ENCODE data around the gene HLF. TPM values are rescaled to one million over a fixed set of nuclear protein-coding genes. Genes with fewer than 3 reads are reported as not detected.

Gene HLF
- polyA plus RNA-seq, 1 experiment: not detected

DNA sequence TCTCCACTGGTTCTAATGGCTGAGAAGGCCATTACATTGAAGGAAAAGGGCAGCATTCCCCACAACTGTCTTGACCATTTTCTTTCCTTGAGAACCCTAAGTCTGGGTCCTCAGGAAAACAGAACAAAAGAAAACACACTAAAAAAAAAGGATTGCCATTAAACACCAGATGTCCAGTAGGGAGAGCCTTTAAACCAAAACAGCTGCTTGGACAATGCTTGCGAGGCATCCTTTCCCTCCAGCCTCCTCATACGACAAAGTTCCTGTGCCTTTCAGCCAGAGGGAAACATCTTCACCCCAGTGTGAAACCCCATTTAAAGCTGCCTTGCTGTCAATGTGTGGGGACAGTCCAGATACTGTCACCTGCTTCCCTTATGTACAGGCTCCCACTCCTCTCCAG, 82.6 kb downstream of the HLF start:
- Histone ChIP-seq H3K4me3 (ENCODE audit: low read depth, low read length) (no peak overlapping the region), H3K9me3 (ENCODE audit: control insufficient read depth, insufficient read depth, low read length) (no peaks in the 10 kb centered on the region), H3K27me3 (ENCODE audit: control insufficient read depth, insufficient read depth, low read length) (peaks cover 6% of the 10 kb centered on the region), H3K27ac (ENCODE audit: low read depth, low read length) (no peak overlapping the region)
- no peak for DNase-seq (ENCODE audit: low read depth, low spot score)
- TF ChIP-seq, protein P1, sequence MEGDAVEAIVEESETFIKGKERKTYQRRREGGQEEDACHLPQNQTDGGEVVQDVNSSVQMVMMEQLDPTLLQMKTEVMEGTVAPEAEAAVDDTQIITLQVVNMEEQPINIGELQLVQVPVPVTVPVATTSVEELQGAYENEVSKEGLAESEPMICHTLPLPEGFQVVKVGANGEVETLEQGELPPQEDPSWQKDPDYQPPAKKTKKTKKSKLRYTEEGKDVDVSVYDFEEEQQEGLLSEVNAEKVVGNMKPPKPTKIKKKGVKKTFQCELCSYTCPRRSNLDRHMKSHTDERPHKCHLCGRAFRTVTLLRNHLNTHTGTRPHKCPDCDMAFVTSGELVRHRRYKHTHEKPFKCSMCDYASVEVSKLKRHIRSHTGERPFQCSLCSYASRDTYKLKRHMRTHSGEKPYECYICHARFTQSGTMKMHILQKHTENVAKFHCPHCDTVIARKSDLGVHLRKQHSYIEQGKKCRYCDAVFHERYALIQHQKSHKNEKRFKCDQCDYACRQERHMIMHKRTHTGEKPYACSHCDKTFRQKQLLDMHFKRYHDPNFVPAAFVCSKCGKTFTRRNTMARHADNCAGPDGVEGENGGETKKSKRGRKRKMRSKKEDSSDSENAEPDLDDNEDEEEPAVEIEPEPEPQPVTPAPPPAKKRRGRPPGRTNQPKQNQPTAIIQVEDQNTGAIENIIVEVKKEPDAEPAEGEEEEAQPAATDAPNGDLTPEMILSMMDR (IDR thresholded peaks at IDR 0.05; ENCODE audit: low read depth, low read length): no peak
- ChIA-PET CTCF (interaction anchor here (0.9 to 6.7 kb wide), 10 partner anchors 9 to 362 kb away, joined by 3 to 81 read pairs (median 5); no protein-coding TSS in a partner anchor), POLR2A (no interaction called here)

DNA sequence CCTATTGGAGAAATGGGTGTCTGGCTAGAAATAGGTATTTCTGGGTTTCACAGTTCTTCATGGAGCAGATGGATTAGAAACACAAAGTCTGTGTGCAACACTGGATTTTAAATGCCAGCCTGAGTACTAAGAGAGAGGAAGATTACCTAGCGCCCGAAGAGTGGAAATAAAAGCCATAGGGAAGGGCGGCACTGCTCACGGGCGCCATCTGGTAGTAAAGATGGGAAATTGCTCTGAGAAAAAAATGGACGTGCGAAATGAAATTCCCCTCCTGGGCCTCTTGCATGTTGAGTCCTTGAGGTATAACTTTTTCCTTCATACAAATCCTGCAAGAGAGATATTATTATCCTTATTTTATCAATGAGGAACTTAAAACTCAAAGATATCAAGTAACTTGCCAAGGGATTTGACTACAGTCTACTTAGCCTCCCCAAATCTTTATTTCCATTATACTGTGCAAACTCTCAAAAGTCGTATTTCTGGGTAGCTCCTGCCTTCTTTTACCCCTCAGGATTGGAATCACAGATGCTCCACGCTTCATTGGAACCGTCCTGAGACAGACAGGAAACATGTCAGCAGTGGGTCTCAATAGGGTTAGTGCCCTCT, 84.1 kb downstream of the HLF start:
- DNase-seq (ENCODE audit: low read depth, low spot score): peak; percentile 8
- Histone ChIP-seq H3K9me3 (ENCODE audit: control insufficient read depth, insufficient read depth, low read length) (no peaks in the 10 kb centered on the region), H3K4me3 (ENCODE audit: low read depth, low read length) (no peak overlapping the region), H3K27ac (ENCODE audit: low read depth, low read length) (no peak overlapping the region), H3K27me3 (ENCODE audit: control insufficient read depth, insufficient read depth, low read length) (peaks cover 6% of the 10 kb centered on the region)
- CTCF ChIA-PET: interaction anchor here (0.6 to 6.7 kb wide), 14 partner anchors 8 to 363 kb away, joined by 3 to 81 read pairs (median 4); no protein-coding TSS in a partner anchor
- POLR2A ChIA-PET: no interaction called here
- TF ChIP-seq, protein P1 (IDR thresholded peaks at IDR 0.05; ENCODE audit: low read depth, low read length): peak; percentile 92

DNA sequence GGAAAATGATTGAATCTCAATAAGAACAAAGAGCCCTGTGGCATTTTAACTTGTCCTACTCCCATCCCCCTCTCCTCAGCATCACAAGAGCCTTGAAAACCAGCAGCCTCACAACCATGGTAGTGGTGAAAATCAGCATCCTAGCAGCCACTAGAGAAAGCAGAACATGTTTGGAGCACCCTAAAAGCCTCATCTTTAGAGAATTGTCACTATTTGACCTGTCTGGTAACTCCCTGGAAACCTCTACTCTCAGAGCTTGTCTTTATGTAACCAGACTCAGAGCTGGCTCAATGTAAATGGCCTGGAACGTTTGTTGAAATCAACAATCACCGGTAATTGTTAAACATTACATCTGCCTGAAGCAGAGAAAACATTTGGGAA, 86.1 kb downstream of the HLF start:
- Histone ChIP-seq H3K9me3 (ENCODE audit: control insufficient read depth, insufficient read depth, low read length) (no peaks in the 10 kb centered on the region), H3K27me3 (ENCODE audit: control insufficient read depth, insufficient read depth, low read length) (peaks cover 9% of the 10 kb centered on the region), H3K4me3 (ENCODE audit: low read depth, low read length) (no peak overlapping the region), H3K27ac (ENCODE audit: low read depth, low read length) (no peak overlapping the region)
- CTCF ChIA-PET: interaction anchor here (1.0 to 6.7 kb wide), 2 partner anchors 27 to 359 kb away, joined by 3 to 81 read pairs; no protein-coding TSS in a partner anchor
- DNase-seq (ENCODE audit: low read depth, low spot score): no peak
- TF ChIP-seq, protein P1 (IDR thresholded peaks at IDR 0.05; ENCODE audit: low read depth, low read length): no peak
- POLR2A ChIA-PET: no interaction called here

DNA sequence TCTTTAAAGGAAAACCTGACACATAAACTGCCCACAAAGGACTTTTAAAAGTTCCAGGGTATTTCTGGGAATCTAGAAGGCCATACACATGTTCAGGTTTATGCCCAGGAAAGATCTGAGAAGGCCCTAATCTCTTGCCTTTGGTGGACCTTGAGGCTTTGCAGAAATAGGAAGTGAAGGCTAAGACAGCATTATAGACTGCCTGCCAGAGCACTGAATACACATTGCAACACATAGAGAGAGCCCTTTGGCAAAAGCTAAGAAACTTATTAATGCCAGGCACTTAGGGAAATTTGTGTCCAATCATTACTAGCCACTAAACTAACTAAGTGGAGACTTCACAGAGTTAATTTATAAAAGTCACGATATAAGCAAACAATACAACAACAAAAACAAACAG, 86.5 kb downstream of the HLF start:
- TF ChIP-seq, protein P1 (IDR thresholded peaks at IDR 0.05; ENCODE audit: low read depth, low read length): no peak
- no peak overlapping the region for H3K27ac ChIP-seq (ENCODE audit: low read depth, low read length)
- ChIA-PET CTCF (interaction anchor here (1.3 to 6.7 kb wide), 3 partner anchors 10 to 359 kb away, joined by 4 to 81 read pairs (median 10); no protein-coding TSS in a partner anchor), POLR2A (no interaction called here)
- no peak overlapping the region for H3K4me3 ChIP-seq (ENCODE audit: low read depth, low read length)
- peaks cover 9% of the 10 kb centered on the region for H3K27me3 ChIP-seq (ENCODE audit: control insufficient read depth, insufficient read depth, low read length)
- DNase-seq (ENCODE audit: low read depth, low spot score): no peak
- no peaks in the 10 kb centered on the region for H3K9me3 ChIP-seq (ENCODE audit: control insufficient read depth, insufficient read depth, low read length)

DNA sequence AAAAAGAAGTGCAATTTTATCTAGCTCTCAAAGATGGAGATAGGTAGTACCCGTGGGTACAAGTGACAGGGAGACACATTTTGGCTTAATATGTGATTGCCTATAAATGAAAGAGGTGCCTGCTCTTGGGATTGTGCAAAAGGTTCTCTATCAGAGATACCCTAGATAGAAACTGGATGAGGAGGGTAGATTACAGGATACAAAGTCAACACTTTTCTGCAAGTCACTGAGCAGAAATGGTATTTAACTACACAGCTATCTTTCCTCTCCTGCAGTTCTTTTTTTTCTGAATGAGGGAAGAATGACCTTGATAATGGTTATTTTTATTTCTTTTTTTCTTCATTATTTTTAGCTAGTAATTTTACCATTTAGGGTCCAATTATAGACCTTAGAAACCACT, 89.2 kb downstream of the HLF start:
- TF ChIP-seq, protein P1 (IDR thresholded peaks at IDR 0.05; ENCODE audit: low read depth, low read length): no peak
- POLR2A ChIA-PET: no interaction called here
- DNase-seq (ENCODE audit: low read depth, low spot score): no peak
- Histone ChIP-seq H3K4me3 (ENCODE audit: low read depth, low read length) (no peak overlapping the region), H3K9me3 (ENCODE audit: control insufficient read depth, insufficient read depth, low read length) (no peaks in the 10 kb centered on the region), H3K27me3 (ENCODE audit: control insufficient read depth, insufficient read depth, low read length) (peaks cover 6% of the 10 kb centered on the region), H3K27ac (ENCODE audit: low read depth, low read length) (no peak overlapping the region)
- CTCF ChIA-PET: interaction anchor here (0.6 to 5.7 kb wide), 5 partner anchors 58 to 363 kb away, joined by 3 to 60 read pairs (median 4); partner anchors contain the start of gene SMIM36

Measured in AG04450 (cell line).